ENCODE results near the gene NRCAM. TPM values are rescaled to one million over a fixed set of nuclear protein-coding genes. Genes with fewer than 3 reads are reported as not detected.

Gene NRCAM
- polyA plus RNA-seq, 3 donors: not detected

DNA sequence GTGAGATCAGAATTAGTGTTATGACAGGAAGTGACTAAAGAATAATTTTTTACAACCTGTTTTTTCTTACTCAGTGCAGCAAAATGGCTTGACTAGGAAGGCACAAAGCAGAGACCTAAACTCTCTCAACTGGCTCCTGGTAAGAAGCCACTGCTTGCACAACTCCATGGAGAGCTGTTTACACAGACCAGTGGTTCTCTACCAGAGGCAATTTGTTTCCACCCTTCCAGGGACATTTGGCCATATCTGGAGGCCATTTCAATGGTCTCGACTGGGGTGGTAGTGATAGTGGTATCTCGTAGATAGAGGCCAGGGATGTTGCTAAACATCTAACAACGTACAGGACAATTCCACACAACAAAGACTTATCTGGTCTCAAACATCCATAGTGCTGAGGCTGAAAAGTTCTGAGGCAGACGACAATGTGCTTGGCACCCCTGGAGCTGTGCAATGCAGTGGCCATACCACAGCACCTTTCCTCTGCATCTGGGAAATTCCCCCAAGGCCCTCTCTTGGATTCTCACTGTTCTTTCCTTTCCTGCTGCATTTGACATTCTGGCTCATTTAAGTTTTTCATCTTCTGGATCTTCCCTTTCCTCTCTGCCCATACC is 220.7 kb downstream of the NRCAM start:
- intact Hi-C loops (cut with micrococcal nuclease): no loop called here
- H3K36me3 ChIP-seq (replicated peaks in 1 of 2; ENCODE audit: control insufficient read depth in 1 of 2, insufficient read depth in 2 of 2, low read length in 2 of 2): no peaks in the 10 kb centered on the region
- no peaks in the 10 kb centered on the region for H4K20me1 ChIP-seq (ENCODE audit: insufficient read depth, low read length)
- no peaks in the 10 kb centered on the region for H3K27me3 ChIP-seq (ENCODE audit: control insufficient read depth in 2 of 2, insufficient read depth in 2 of 2, low read length in 2 of 2)
- Mint-ChIP-seq H3K9me3 (no peaks in the 10 kb centered on the region), H3K36me3 (no peaks in the 10 kb centered on the region), H3K4me1 (no peaks in the 10 kb centered on the region), H3K27ac (no peak overlapping the region), H3K4me3 (no peak overlapping the region), H3K27me3 (ENCODE audit: low read depth in 3 of 3) (peaks cover 2 to 4% (median 2%) of the 10 kb centered on the region in 3 donors)
- no peaks in the 10 kb centered on the region for H3K4me1 ChIP-seq (ENCODE audit: control insufficient read depth in 1 of 2, insufficient read depth in 2 of 2, low read length in 2 of 2)
- no peak overlapping the region for H3K4me2 ChIP-seq (replicated peaks; ENCODE audit: extremely low read depth, low read length, poor library complexity, severe bottlenecking)
- H3K9ac ChIP-seq (ENCODE audit: insufficient read depth, low read length, poor library complexity, severe bottlenecking): no peak overlapping the region
- DNase-seq: no peak
- H3K79me2 ChIP-seq (ENCODE audit: insufficient read depth, low read length): no peaks in the 10 kb centered on the region
- no peak overlapping the region for H2AFZ ChIP-seq (ENCODE audit: insufficient read depth, low read depth, low read length, poor library complexity, severe bottlenecking)
- no peaks in the 10 kb centered on the region for H3K9me3 ChIP-seq (replicated peaks in 1 of 2; ENCODE audit: control insufficient read depth in 1 of 2, insufficient read depth in 1 of 2, low read length in 2 of 2)
- no peak overlapping the region for H3K27ac ChIP-seq (ENCODE audit: low read depth in 1 of 2, low read length in 2 of 2)
- no peak overlapping the region for H3K4me3 ChIP-seq (replicated peaks in 1 of 3; ENCODE audit: low read depth in 2 of 3, low read length in 3 of 3)
- WGBS (ENCODE audit: insufficient coverage): 88% methylated on average over 2 of the region's 4 CpGs
- TF ChIP-seq, protein P1, sequence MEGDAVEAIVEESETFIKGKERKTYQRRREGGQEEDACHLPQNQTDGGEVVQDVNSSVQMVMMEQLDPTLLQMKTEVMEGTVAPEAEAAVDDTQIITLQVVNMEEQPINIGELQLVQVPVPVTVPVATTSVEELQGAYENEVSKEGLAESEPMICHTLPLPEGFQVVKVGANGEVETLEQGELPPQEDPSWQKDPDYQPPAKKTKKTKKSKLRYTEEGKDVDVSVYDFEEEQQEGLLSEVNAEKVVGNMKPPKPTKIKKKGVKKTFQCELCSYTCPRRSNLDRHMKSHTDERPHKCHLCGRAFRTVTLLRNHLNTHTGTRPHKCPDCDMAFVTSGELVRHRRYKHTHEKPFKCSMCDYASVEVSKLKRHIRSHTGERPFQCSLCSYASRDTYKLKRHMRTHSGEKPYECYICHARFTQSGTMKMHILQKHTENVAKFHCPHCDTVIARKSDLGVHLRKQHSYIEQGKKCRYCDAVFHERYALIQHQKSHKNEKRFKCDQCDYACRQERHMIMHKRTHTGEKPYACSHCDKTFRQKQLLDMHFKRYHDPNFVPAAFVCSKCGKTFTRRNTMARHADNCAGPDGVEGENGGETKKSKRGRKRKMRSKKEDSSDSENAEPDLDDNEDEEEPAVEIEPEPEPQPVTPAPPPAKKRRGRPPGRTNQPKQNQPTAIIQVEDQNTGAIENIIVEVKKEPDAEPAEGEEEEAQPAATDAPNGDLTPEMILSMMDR (IDR thresholded peaks at IDR 0.05): no peak

DNA sequence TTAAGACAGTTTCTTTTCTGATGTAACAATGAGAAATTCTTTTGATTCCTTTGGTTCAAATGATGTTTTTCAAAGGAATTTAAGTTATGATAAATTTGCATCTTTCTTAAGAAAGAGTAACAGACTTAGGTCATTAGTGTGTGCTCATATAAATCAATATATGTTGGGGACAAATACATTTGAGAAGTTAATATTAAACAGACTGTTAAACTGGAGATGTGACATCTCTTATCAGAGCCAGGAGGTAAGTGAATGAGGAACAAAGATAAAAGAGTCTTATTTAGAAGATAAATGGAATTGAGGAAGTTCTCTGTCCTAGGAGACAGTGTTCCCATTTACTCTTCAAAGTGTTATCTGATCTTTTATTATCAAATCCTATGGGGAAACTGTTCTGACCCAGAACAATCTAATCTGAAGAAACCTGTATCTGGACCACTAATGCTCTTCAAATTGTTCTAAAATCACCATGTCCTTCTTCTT is 221.2 kb downstream of the NRCAM start:
- intact Hi-C loops (cut with micrococcal nuclease): no loop called here
- Mint-ChIP-seq H3K27me3 (ENCODE audit: low read depth in 3 of 3) (peaks cover 2 to 4% (median 2%) of the 10 kb centered on the region in 3 donors), H3K27ac (no peak overlapping the region), H3K36me3 (no peaks in the 10 kb centered on the region), H3K4me3 (no peak overlapping the region), H3K9me3 (no peaks in the 10 kb centered on the region), H3K4me1 (no peaks in the 10 kb centered on the region)
- Histone ChIP-seq H3K79me2 (ENCODE audit: insufficient read depth, low read length) (no peaks in the 10 kb centered on the region), H2AFZ (ENCODE audit: insufficient read depth, low read depth, low read length, poor library complexity, severe bottlenecking) (no peak overlapping the region), H3K36me3 (replicated peaks in 1 of 2; ENCODE audit: control insufficient read depth in 1 of 2, insufficient read depth in 2 of 2, low read length in 2 of 2) (no peaks in the 10 kb centered on the region), H3K9me3 (replicated peaks in 1 of 2; ENCODE audit: control insufficient read depth in 1 of 2, insufficient read depth in 1 of 2, low read length in 2 of 2) (no peaks in the 10 kb centered on the region), H3K4me3 (replicated peaks in 1 of 3; ENCODE audit: low read depth in 2 of 3, low read length in 3 of 3) (no peak overlapping the region), H3K27ac (ENCODE audit: low read depth in 1 of 2, low read length in 2 of 2) (no peak overlapping the region), H3K9ac (ENCODE audit: insufficient read depth, low read length, poor library complexity, severe bottlenecking) (no peak overlapping the region), H4K20me1 (ENCODE audit: insufficient read depth, low read length) (no peaks in the 10 kb centered on the region), H3K27me3 (ENCODE audit: control insufficient read depth in 2 of 2, insufficient read depth in 2 of 2, low read length in 2 of 2) (no peaks in the 10 kb centered on the region), H3K4me1 (ENCODE audit: control insufficient read depth in 1 of 2, insufficient read depth in 2 of 2, low read length in 2 of 2) (no peaks in the 10 kb centered on the region), H3K4me2 (replicated peaks; ENCODE audit: extremely low read depth, low read length, poor library complexity, severe bottlenecking) (no peak overlapping the region)
- no peak for DNase-seq
- TF ChIP-seq, protein P1 (IDR thresholded peaks at IDR 0.05): no peak

Data from CD14-positive monocyte (primary cell).